Activated T-helper 1 cell treated with anti-CD3 and anti-CD28 coated beads, Interleukin-12 subunit alpha, Interleukin-12 subunit beta, Interleukin-2, Interleukin-4 antibody, amounts not matched to agents 30 ng/mL and 10 ng/mL and 1 ng/mL, durations not matched to agents 14 hours and 24 hours and 36 hours (primary cell): ENCODE results near the gene FRMPD2. TPM values are rescaled to one million over a fixed set of nuclear protein-coding genes. Genes with fewer than 3 reads are reported as not detected.

ENCODE experiments used
- DNase-seq: peaks from one replicate; pipeline ENCODE4 v3.0.0; 2021; ENCODE audit warnings: low spot score
- H3K27ac Mint-ChIP-seq: one replicate; pipeline ENCODE4 v1.8.0; 2021; ENCODE audit warnings: mild to moderate bottlenecking, mixed read lengths
- H3K27me3 Mint-ChIP-seq: one replicate; pipeline ENCODE4 v1.8.0; 2022; ENCODE audit warnings: mild to moderate bottlenecking, moderate library complexity, mixed read lengths; ENCODE audit not compliant: insufficient read depth
- H3K36me3 Mint-ChIP-seq: one replicate; pipeline ENCODE4 v1.8.0; 2021; ENCODE audit warnings: low read depth, mixed read lengths
- H3K4me1 Mint-ChIP-seq: one replicate; pipeline ENCODE4 v1.8.0; 2021; ENCODE audit warnings: low read depth, mixed read lengths
- H3K4me3 Mint-ChIP-seq: one replicate; pipeline ENCODE4 v1.8.0; 2021; ENCODE audit warnings: mild to moderate bottlenecking, moderate library complexity, mixed read lengths
- H3K9me3 Mint-ChIP-seq: one replicate; pipeline ENCODE4 v1.8.0; 2021; ENCODE audit warnings: mixed read lengths
- intact Hi-C: fragments of 100-400 bp; cut with micrococcal nuclease; formaldehyde crosslinking; loops from one replicate; pipeline ENCODE4 v1.15.1; 2024
- total RNA-seq: library from RNA; stranded (reverse); gene quantifications from 2 replicates; pipeline ENCODE4 v1.2.3, GENCODE V29; 2022

The FRMPD2 gene
- total RNA-seq, 1 donor from 2014 or later, result not detected

GRCh38 chr10:48257407-48257961, 17.0 kb downstream of the FRMPD2 start:
- Mint-ChIP-seq H3K36me3 (no peaks in the 10 kb centered on the region), H3K27ac (no peak overlapping the region), H3K27me3 (peaks cover 12% of the 10 kb centered on the region), H3K4me3 (no peak overlapping the region), H3K9me3 (no peaks in the 10 kb centered on the region), H3K4me1 (no peaks in the 10 kb centered on the region)
- intact Hi-C loops, result no loop called here
- no peak for DNase-seq

- H3K27ac Mint-ChIP-seq, result no peak overlapping the region
- no peaks in the 10 kb centered on the region for H3K9me3 Mint-ChIP-seq
- no peaks in the 10 kb centered on the region for H3K4me1 Mint-ChIP-seq
- H3K36me3 Mint-ChIP-seq, result no peaks in the 10 kb centered on the region
- no peak overlapping the region for H3K4me3 Mint-ChIP-seq
- DNase-seq, result no peak
- intact Hi-C loops, result no loop called here
- peaks cover 6% of the 10 kb centered on the region for H3K27me3 Mint-ChIP-seq
These were observed 18.8 kb downstream of the FRMPD2 start for GRCh38 chr10:48255722-48256121.

- Mint-ChIP-seq H3K4me1 (no peaks in the 10 kb centered on the region), H3K9me3 (no peaks in the 10 kb centered on the region), H3K36me3 (no peaks in the 10 kb centered on the region), H3K27me3 (peaks cover 2% of the 10 kb centered on the region), H3K27ac (no peak overlapping the region), H3K4me3 (no peak overlapping the region)
- intact Hi-C loops, result no loop called here
- DNase-seq, result no peak
These were observed 19.6 kb downstream of the FRMPD2 start for GRCh38 chr10:48254750-48255512.

GRCh38 chr10:48253970-48254657, 20.4 kb downstream of the FRMPD2 start:
- peaks cover 2% of the 10 kb centered on the region for H3K27me3 Mint-ChIP-seq
- no peaks in the 10 kb centered on the region for H3K9me3 Mint-ChIP-seq
- no peak overlapping the region for H3K27ac Mint-ChIP-seq
- no peak overlapping the region for H3K4me3 Mint-ChIP-seq
- no peaks in the 10 kb centered on the region for H3K4me1 Mint-ChIP-seq
- intact Hi-C loops, result no loop called here
- DNase-seq, result no peak
- H3K36me3 Mint-ChIP-seq, result no peaks in the 10 kb centered on the region

- Mint-ChIP-seq H3K4me1 (no peaks in the 10 kb centered on the region), H3K9me3 (no peaks in the 10 kb centered on the region), H3K36me3 (no peaks in the 10 kb centered on the region), H3K4me3 (no peak overlapping the region), H3K27ac (no peak overlapping the region), H3K27me3 (no peaks in the 10 kb centered on the region)
- DNase-seq, result no peak
- intact Hi-C loops, result no loop called here
These were observed 22.2 kb downstream of the FRMPD2 start for GRCh38 chr10:48252354-48252650.

- H3K27me3 Mint-ChIP-seq, result no peaks in the 10 kb centered on the region
- H3K27ac Mint-ChIP-seq, result no peak overlapping the region
- no peak overlapping the region for H3K4me3 Mint-ChIP-seq
- H3K4me1 Mint-ChIP-seq, result no peaks in the 10 kb centered on the region
- DNase-seq, result no peak
- H3K9me3 Mint-ChIP-seq, result no peaks in the 10 kb centered on the region
- intact Hi-C loops, result no loop called here
- H3K36me3 Mint-ChIP-seq, result no peaks in the 10 kb centered on the region
These were observed 22.8 kb downstream of the FRMPD2 start for GRCh38 chr10:48251525-48252353.

- intact Hi-C loops, result no loop called here
These were observed 23.4 kb downstream of the FRMPD2 start for GRCh38 chr10:48251152-48251524.

GRCh38 chr10:48249763-48250351, 24.6 kb downstream of the FRMPD2 start:
- H3K27me3 Mint-ChIP-seq, result no peaks in the 10 kb centered on the region
- no peaks in the 10 kb centered on the region for H3K4me1 Mint-ChIP-seq
- intact Hi-C loops, result no loop called here
- H3K9me3 Mint-ChIP-seq, result no peaks in the 10 kb centered on the region
- H3K27ac Mint-ChIP-seq, result no peak overlapping the region
- DNase-seq, result no peak
- H3K4me3 Mint-ChIP-seq, result no peak overlapping the region
- H3K36me3 Mint-ChIP-seq, result no peaks in the 10 kb centered on the region

More at GRCh38 chr10:48251152-48251524, 23.4 kb downstream of the FRMPD2 start:
- no peaks in the 10 kb centered on the region for H3K36me3 Mint-ChIP-seq
- H3K4me3 Mint-ChIP-seq, result no peak overlapping the region
- H3K27me3 Mint-ChIP-seq, result no peaks in the 10 kb centered on the region
- no peak for DNase-seq
- H3K4me1 Mint-ChIP-seq, result no peaks in the 10 kb centered on the region
- no peaks in the 10 kb centered on the region for H3K9me3 Mint-ChIP-seq
- no peak overlapping the region for H3K27ac Mint-ChIP-seq

- Mint-ChIP-seq H3K9me3 (no peaks in the 10 kb centered on the region), H3K36me3 (no peaks in the 10 kb centered on the region), H3K4me1 (no peaks in the 10 kb centered on the region), H3K4me3 (no peak overlapping the region), H3K27ac (no peak overlapping the region), H3K27me3 (no peaks in the 10 kb centered on the region)
- intact Hi-C loops, result no loop called here
- no peak for DNase-seq
These were observed 25.3 kb downstream of the FRMPD2 start for GRCh38 chr10:48249004-48249762.

GRCh38 chr10:48248462-48248861, 26.0 kb downstream of the FRMPD2 start:
- no peaks in the 10 kb centered on the region for H3K36me3 Mint-ChIP-seq
- H3K27me3 Mint-ChIP-seq, result no peaks in the 10 kb centered on the region
- intact Hi-C loops, result no loop called here
- H3K4me1 Mint-ChIP-seq, result no peaks in the 10 kb centered on the region
- no peaks in the 10 kb centered on the region for H3K9me3 Mint-ChIP-seq
- DNase-seq, result no peak
- H3K27ac Mint-ChIP-seq, result no peak overlapping the region
- H3K4me3 Mint-ChIP-seq, result no peak overlapping the region

GRCh38 chr10:48247680-48248079, 26.8 kb downstream of the FRMPD2 start:
- no peak overlapping the region for H3K4me3 Mint-ChIP-seq
- intact Hi-C loops, result no loop called here
- H3K36me3 Mint-ChIP-seq, result no peaks in the 10 kb centered on the region
- H3K27ac Mint-ChIP-seq, result no peak overlapping the region
- DNase-seq, result no peak
- no peaks in the 10 kb centered on the region for H3K9me3 Mint-ChIP-seq
- H3K27me3 Mint-ChIP-seq, result no peaks in the 10 kb centered on the region
- no peaks in the 10 kb centered on the region for H3K4me1 Mint-ChIP-seq

- Mint-ChIP-seq H3K36me3 (no peaks in the 10 kb centered on the region), H3K27ac (no peak overlapping the region), H3K4me1 (no peaks in the 10 kb centered on the region), H3K27me3 (no peaks in the 10 kb centered on the region), H3K4me3 (no peak overlapping the region), H3K9me3 (no peaks in the 10 kb centered on the region)
- intact Hi-C loops, result no loop called here
- no peak for DNase-seq
These were observed 28.0 kb downstream of the FRMPD2 start for GRCh38 chr10:48246501-48246900.
